ENCODE data around the gene ASB15. TPM values are rescaled to one million over a fixed set of nuclear protein-coding genes. Genes with fewer than 3 reads are reported as not detected.

ASB15 gene
- polyA plus RNA-seq, 3 donors = not detected

- Histone ChIP-seq H3K36me3 (replicated peaks in 1 of 2; ENCODE audit: control insufficient read depth in 1 of 2, insufficient read depth in 2 of 2, low read length in 2 of 2) (no peaks in the 10 kb centered on the region), H3K9ac (ENCODE audit: insufficient read depth, low read length, poor library complexity, severe bottlenecking) (no peak overlapping the region), H3K27me3 (ENCODE audit: control insufficient read depth in 2 of 2, insufficient read depth in 2 of 2, low read length in 2 of 2) (no peaks in the 10 kb centered on the region), H3K9me3 (replicated peaks in 1 of 2; ENCODE audit: control insufficient read depth in 1 of 2, insufficient read depth in 1 of 2, low read length in 2 of 2) (no peaks in the 10 kb centered on the region), H3K79me2 (ENCODE audit: insufficient read depth, low read length) (no peaks in the 10 kb centered on the region), H4K20me1 (ENCODE audit: insufficient read depth, low read length) (no peaks in the 10 kb centered on the region), H2AFZ (ENCODE audit: insufficient read depth, low read depth, low read length, poor library complexity, severe bottlenecking) (no peak overlapping the region), H3K4me2 (replicated peaks; ENCODE audit: extremely low read depth, low read length, poor library complexity, severe bottlenecking) (no peak overlapping the region), H3K4me1 (ENCODE audit: control insufficient read depth in 1 of 2, insufficient read depth in 2 of 2, low read length in 2 of 2) (no peaks in the 10 kb centered on the region), H3K4me3 (replicated peaks in 1 of 3; ENCODE audit: low read depth in 2 of 3, low read length in 3 of 3) (no peak overlapping the region), H3K27ac (ENCODE audit: low read depth in 1 of 2, low read length in 2 of 2) (no peak overlapping the region)
- DNase-seq = no peak
- H3K27me3 Mint-ChIP-seq (ENCODE audit: low read depth in 3 of 3) = peaks cover 0 to 4% (median 0%) of the 10 kb centered on the region in 3 donors
- intact Hi-C loops (cut with micrococcal nuclease) = no loop called here
- H3K36me3 Mint-ChIP-seq = no peaks in the 10 kb centered on the region
- H3K27ac Mint-ChIP-seq = no peak overlapping the region
- H3K4me1 Mint-ChIP-seq = no peaks in the 10 kb centered on the region
- WGBS (ENCODE audit: insufficient coverage) = no CpG with 5 or more reads among the region's 4 CpGs
- no peak overlapping the region for H3K4me3 Mint-ChIP-seq
- H3K9me3 Mint-ChIP-seq = peaks cover 0 to 3% (median 0%) of the 10 kb centered on the region in 7 donors
- no peak for TF ChIP-seq CTCF (IDR thresholded peaks at IDR 0.05)
Measured at GRCh38 chr7:123607423-123607975, 5.9 kb downstream of the ASB15 start.

GRCh38 chr7:123608991-123609882, 7.6 kb downstream of the ASB15 start:
- H3K4me3 Mint-ChIP-seq = no peak overlapping the region
- no peaks in the 10 kb centered on the region for H3K27me3 ChIP-seq (ENCODE audit: control insufficient read depth in 2 of 2, insufficient read depth in 2 of 2, low read length in 2 of 2)
- no peaks in the 10 kb centered on the region for H3K79me2 ChIP-seq (ENCODE audit: insufficient read depth, low read length)
- H3K4me3 ChIP-seq (replicated peaks in 1 of 3; ENCODE audit: low read depth in 2 of 3, low read length in 3 of 3) = no peak overlapping the region
- H3K9me3 ChIP-seq (replicated peaks in 1 of 2; ENCODE audit: control insufficient read depth in 1 of 2, insufficient read depth in 1 of 2, low read length in 2 of 2) = no peaks in the 10 kb centered on the region
- no peaks in the 10 kb centered on the region for H3K36me3 Mint-ChIP-seq
- no peak for DNase-seq
- H3K36me3 ChIP-seq (replicated peaks in 1 of 2; ENCODE audit: control insufficient read depth in 1 of 2, insufficient read depth in 2 of 2, low read length in 2 of 2) = no peaks in the 10 kb centered on the region
- no peak overlapping the region for H3K4me2 ChIP-seq (replicated peaks; ENCODE audit: extremely low read depth, low read length, poor library complexity, severe bottlenecking)
- H3K4me1 Mint-ChIP-seq = no peaks in the 10 kb centered on the region
- TF ChIP-seq CTCF (IDR thresholded peaks at IDR 0.05) = no peak
- no peak overlapping the region for H2AFZ ChIP-seq (ENCODE audit: insufficient read depth, low read depth, low read length, poor library complexity, severe bottlenecking)
- no peaks in the 10 kb centered on the region for H3K4me1 ChIP-seq (ENCODE audit: control insufficient read depth in 1 of 2, insufficient read depth in 2 of 2, low read length in 2 of 2)
- no peak overlapping the region for H3K27ac ChIP-seq (ENCODE audit: low read depth in 1 of 2, low read length in 2 of 2)
- no peak overlapping the region for H3K9ac ChIP-seq (ENCODE audit: insufficient read depth, low read length, poor library complexity, severe bottlenecking)
- H3K27me3 Mint-ChIP-seq (ENCODE audit: low read depth in 3 of 3) = peaks cover 0 to 4% (median 0%) of the 10 kb centered on the region in 3 donors
- no peak overlapping the region for H3K27ac Mint-ChIP-seq
- H4K20me1 ChIP-seq (ENCODE audit: insufficient read depth, low read length) = no peaks in the 10 kb centered on the region
- 70% methylated on average over 2 of the region's 5 CpGs for WGBS (ENCODE audit: insufficient coverage)
- H3K9me3 Mint-ChIP-seq = peaks cover 0 to 4% (median 0%) of the 10 kb centered on the region in 7 donors
- intact Hi-C loops (cut with micrococcal nuclease) = no loop called here

Measured in CD14-positive monocyte (primary cell).